CD8-positive, alpha-beta memory T cell (primary cell): ENCODE results near the gene DNAAF8. TPM values are rescaled to one million over a fixed set of nuclear protein-coding genes. Genes with fewer than 3 reads are reported as not detected.

ENCODE experiments used
- CTCF ChIA-PET: fragments of 350-600 bp; sonication (Branson Sonifier 250); formaldehyde crosslinking; loops from one replicate; lab custom pipeline; 2021; ENCODE audit warnings: antibody characterized with exemption; lab: Charles Lee
- POLR2A ChIA-PET: fragments of 350-600 bp; sonication (Branson Sonifier 250); formaldehyde crosslinking; loops from one replicate; lab custom pipeline; 2021; ENCODE audit warnings: antibody characterized with exemption; lab: Charles Lee
- DNase-seq, 5 donors: peaks; one replicate each; pipeline versions ENCODE4 v3.0.0 to v3.0.0-alpha.2; 2020 to 2022; ENCODE audit warnings: mixed read lengths in 1 of 5
- H3K27ac ChIP-seq: one replicate; pipeline ENCODE4 v1.7.0; 2013; ENCODE audit warnings: low read depth, mild to moderate bottlenecking, low read length, moderate library complexity
- H3K27me3 ChIP-seq: 2 replicates; pipeline ENCODE4 v1.7.0; 2013; ENCODE audit warnings: low read length, mild to moderate bottlenecking; ENCODE audit not compliant: insufficient read depth, poor library complexity, severe bottlenecking
- H3K36me3 ChIP-seq: 2 replicates; pipeline ENCODE4 v1.7.0; 2013; ENCODE audit warnings: mild to moderate bottlenecking, low read length, moderate library complexity; ENCODE audit not compliant: insufficient read depth
- H3K4me1 ChIP-seq: 2 replicates; pipeline ENCODE4 v1.7.0; 2013; ENCODE audit warnings: mild to moderate bottlenecking, low read length, moderate library complexity; ENCODE audit not compliant: insufficient read depth
- H3K4me3 ChIP-seq: 2 replicates; pipeline ENCODE4 v1.7.0; 2013; ENCODE audit warnings: mild to moderate bottlenecking, low read length
- H3K9me3 ChIP-seq: 2 replicates; pipeline ENCODE4 v1.7.0; 2013; ENCODE audit warnings: mild to moderate bottlenecking, low read length
- H3K27ac Mint-ChIP-seq, 8 donors: one replicate each; pipeline ENCODE4 v1.8.0; 2020 to 2021; ENCODE audit warnings: mixed read lengths in 8 of 8, mild to moderate bottlenecking in 6 of 8, inconsistent platforms in 3 of 8, moderate library complexity in 3 of 8
- H3K27me3 Mint-ChIP-seq, 2 donors: one replicate each; pipeline ENCODE4 v1.8.0; 2020 to 2021; ENCODE audit warnings: mixed read lengths in 2 of 2, mild to moderate bottlenecking in 1 of 2, moderate library complexity in 1 of 2
- H3K36me3 Mint-ChIP-seq, 3 donors: one replicate each; pipeline ENCODE4 v1.8.0; 2020 to 2021; ENCODE audit warnings: mixed read lengths in 3 of 3, inconsistent platforms in 1 of 3, mild to moderate bottlenecking in 1 of 3
- H3K4me1 Mint-ChIP-seq, 3 donors: one replicate each; pipeline ENCODE4 v1.8.0; 2020 to 2021; ENCODE audit warnings: mixed read lengths in 3 of 3, inconsistent platforms in 1 of 3, mild to moderate bottlenecking in 1 of 3
- H3K4me3 Mint-ChIP-seq, 7 donors: one replicate each; pipeline ENCODE4 v1.8.0; 2020 to 2021; ENCODE audit warnings: mixed read lengths in 7 of 7, mild to moderate bottlenecking in 6 of 7, moderate library complexity in 4 of 7, inconsistent platforms in 2 of 7
- H3K9me3 Mint-ChIP-seq, 5 donors: one replicate each; pipeline ENCODE4 v1.8.0; 2020 to 2022; ENCODE audit warnings: mixed read lengths in 5 of 5, mild to moderate bottlenecking in 3 of 5, moderate library complexity in 2 of 5, inconsistent platforms in 1 of 5
- polyA plus RNA-seq: library from polyadenylated mRNA; unstranded; fragments of 300-500 nt; fragmentation: Illumina TruSeq; gene quantifications from one replicate; pipeline ENCODE4 v1.2.3, GENCODE V29; 2021
- total RNA-seq, 2 experiments: library from RNA; stranded (reverse); gene quantifications; one replicate each; pipeline ENCODE4 v1.2.3, GENCODE V29; 2021

DNAAF8 gene
- total and polyA plus RNA-seq, 3 experiments from 2014 or later, result 0.15 to 0.35 (median 0.31) TPM

GRCh38 chr16:4701791-4702465, 32.4 kb upstream of the DNAAF8 start:
- ChIA-PET POLR2A (interaction anchor here (0.6 kb wide), 1 partner anchor 38 kb away, joined by 5 read pairs; no protein-coding TSS in a partner anchor), CTCF (no interaction called here)
- peaks cover 16% of the 10 kb centered on the region for H3K36me3 ChIP-seq
- Mint-ChIP-seq H3K9me3 (no peaks in the 10 kb centered on the region), H3K27me3 (no peaks in the 10 kb centered on the region), H3K4me3 (no peak overlapping the region), H3K36me3 (peaks cover 0 to 68% (median 13%) of the 10 kb centered on the region in 3 donors), H3K4me1 (peaks cover 0 to 14% (median 7%) of the 10 kb centered on the region in 3 donors), H3K27ac (peak overlapping the region in 2 of 8 donors; percentile 18 to 32)
- no peak overlapping the region for H3K27ac ChIP-seq
- H3K27me3 ChIP-seq, result no peaks in the 10 kb centered on the region
- H3K4me1 ChIP-seq, result peaks cover 4% of the 10 kb centered on the region
- no peaks in the 10 kb centered on the region for H3K9me3 ChIP-seq
- H3K4me3 ChIP-seq, result no peak overlapping the region
- DNase-seq, result peak in 1 of 5 donors; percentile 27

DNA sequence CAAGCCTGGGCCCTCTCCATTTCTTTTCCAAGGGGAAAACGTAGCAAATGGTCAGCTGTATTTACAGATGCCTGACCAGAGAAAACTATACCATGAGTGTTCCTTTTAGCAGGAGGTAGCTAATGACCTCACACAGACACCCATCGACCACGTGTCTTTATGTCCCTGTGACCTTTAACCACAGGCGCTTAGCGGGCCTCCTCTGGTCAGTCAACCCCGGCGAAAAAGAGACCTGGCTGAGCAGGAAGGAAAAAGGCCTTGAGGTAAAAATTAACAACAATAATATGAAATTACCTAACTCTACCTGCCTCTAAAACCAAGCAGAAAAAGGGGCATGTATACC, 31.9 kb upstream of the DNAAF8 start:
- ChIA-PET CTCF (no interaction called here), POLR2A (no interaction called here)
- Mint-ChIP-seq H3K4me1 (peaks cover 0 to 14% (median 7%) of the 10 kb centered on the region in 3 donors), H3K27ac (peak overlapping the region in 1 of 8 donors; percentile 18), H3K36me3 (peaks cover 0 to 67% (median 15%) of the 10 kb centered on the region in 3 donors), H3K9me3 (no peaks in the 10 kb centered on the region), H3K27me3 (no peaks in the 10 kb centered on the region), H3K4me3 (no peak overlapping the region)
- Histone ChIP-seq H3K4me1 (peaks cover 4% of the 10 kb centered on the region), H3K27me3 (no peaks in the 10 kb centered on the region), H3K27ac (no peak overlapping the region), H3K36me3 (peaks cover 16% of the 10 kb centered on the region), H3K9me3 (no peaks in the 10 kb centered on the region), H3K4me3 (no peak overlapping the region)
- DNase-seq, result no peak

DNA sequence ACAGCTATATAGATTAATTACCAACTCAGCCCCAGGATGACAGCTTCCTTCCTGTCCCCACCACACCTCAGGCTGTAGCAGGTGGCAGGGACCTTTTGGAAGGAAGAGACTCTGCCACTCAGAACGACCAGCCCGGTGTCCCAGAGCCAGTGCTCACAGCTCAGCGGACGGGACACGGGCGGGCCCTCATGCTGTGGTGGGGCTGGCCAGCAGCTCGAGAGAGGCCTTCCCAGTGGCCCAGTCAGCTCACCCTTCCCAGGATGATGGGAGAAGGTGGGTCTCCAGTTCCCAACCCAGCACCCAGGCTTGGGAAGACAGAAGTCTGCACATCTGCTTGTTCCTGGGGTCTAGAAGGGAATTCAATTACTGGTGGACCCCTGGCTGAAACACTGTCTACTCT, 30.4 kb upstream of the DNAAF8 start:
- ChIA-PET CTCF (interaction anchor here (0.7 to 1.4 kb wide), 2 partner anchors 9 to 85 kb away, joined by 3 read pairs; no protein-coding TSS in a partner anchor), POLR2A (no interaction called here)
- peaks cover 0 to 67% (median 15%) of the 10 kb centered on the region in 3 donors for H3K36me3 Mint-ChIP-seq
- Histone ChIP-seq H3K4me3 (no peak overlapping the region), H3K27ac (no peak overlapping the region), H3K9me3 (no peaks in the 10 kb centered on the region), H3K4me1 (peaks cover 4% of the 10 kb centered on the region), H3K27me3 (no peaks in the 10 kb centered on the region), H3K36me3 (peaks cover 15% of the 10 kb centered on the region)
- no peaks in the 10 kb centered on the region for H3K27me3 Mint-ChIP-seq
- H3K4me3 Mint-ChIP-seq, result no peak overlapping the region
- no peaks in the 10 kb centered on the region for H3K9me3 Mint-ChIP-seq
- DNase-seq, result peak in 1 of 5 donors; percentile 35
- peak overlapping the region in 1 of 8 donors; percentile 47 for H3K27ac Mint-ChIP-seq
- peaks cover 0 to 14% (median 7%) of the 10 kb centered on the region in 3 donors for H3K4me1 Mint-ChIP-seq

GRCh38 chr16:4704491-4704890, 29.8 kb upstream of the DNAAF8 start:
- peaks cover 0 to 63% (median 14%) of the 10 kb centered on the region in 3 donors for H3K36me3 Mint-ChIP-seq
- no peaks in the 10 kb centered on the region for H3K9me3 Mint-ChIP-seq
- H3K27ac ChIP-seq, result no peak overlapping the region
- no peaks in the 10 kb centered on the region for H3K27me3 ChIP-seq
- ChIA-PET POLR2A (no interaction called here), CTCF (interaction anchor here (1.4 kb wide), 1 partner anchor 10 kb away, joined by 3 read pairs; no protein-coding TSS in a partner anchor)
- no peak overlapping the region for H3K27ac Mint-ChIP-seq
- H3K9me3 ChIP-seq, result no peaks in the 10 kb centered on the region
- H3K4me1 ChIP-seq, result peaks cover 4% of the 10 kb centered on the region
- peaks cover 9% of the 10 kb centered on the region for H3K36me3 ChIP-seq
- H3K27me3 Mint-ChIP-seq, result no peaks in the 10 kb centered on the region
- H3K4me1 Mint-ChIP-seq, result peaks cover 0 to 14% (median 6%) of the 10 kb centered on the region in 3 donors
- no peak overlapping the region for H3K4me3 Mint-ChIP-seq
- no peak for DNase-seq
- H3K4me3 ChIP-seq, result no peak overlapping the region

GRCh38 chr16:4704913-4705312, 29.4 kb upstream of the DNAAF8 start:
- Mint-ChIP-seq H3K27ac (peak overlapping the region in 1 of 8 donors; percentile 67), H3K9me3 (no peaks in the 10 kb centered on the region), H3K4me3 (no peak overlapping the region), H3K4me1 (peaks cover 0 to 10% (median 2%) of the 10 kb centered on the region in 3 donors), H3K27me3 (no peaks in the 10 kb centered on the region), H3K36me3 (peaks cover 0 to 63% (median 12%) of the 10 kb centered on the region in 3 donors)
- ChIA-PET POLR2A (no interaction called here), CTCF (no interaction called here)
- Histone ChIP-seq H3K9me3 (no peaks in the 10 kb centered on the region), H3K27ac (no peak overlapping the region), H3K27me3 (no peaks in the 10 kb centered on the region), H3K36me3 (peaks cover 6% of the 10 kb centered on the region), H3K4me3 (no peak overlapping the region), H3K4me1 (peaks cover 4% of the 10 kb centered on the region)
- peak in 1 of 5 donors; percentile 15 for DNase-seq

- Mint-ChIP-seq H3K36me3 (peaks cover 0 to 59% (median 15%) of the 10 kb centered on the region in 3 donors), H3K9me3 (no peaks in the 10 kb centered on the region), H3K27me3 (no peaks in the 10 kb centered on the region), H3K4me1 (no peaks in the 10 kb centered on the region), H3K27ac (peak overlapping the region in 2 of 8 donors; percentile 7 to 72), H3K4me3 (no peak overlapping the region)
- no peaks in the 10 kb centered on the region for H3K27me3 ChIP-seq
- H3K36me3 ChIP-seq, result peaks cover 12% of the 10 kb centered on the region
- POLR2A ChIA-PET, result interaction anchor here (0.7 kb wide), 1 partner anchor 46 kb away, joined by 17 read pairs; no protein-coding TSS in a partner anchor
- no peak for DNase-seq
- H3K4me1 ChIP-seq, result no peaks in the 10 kb centered on the region
- CTCF ChIA-PET, result interaction anchor here (1.2 kb wide), 1 partner anchor 11 kb away, joined by 4 read pairs; no protein-coding TSS in a partner anchor
- H3K9me3 ChIP-seq, result no peaks in the 10 kb centered on the region
- no peak overlapping the region for H3K27ac ChIP-seq
- no peak overlapping the region for H3K4me3 ChIP-seq
These were observed 27.5 kb upstream of the DNAAF8 start for GRCh38 chr16:4706871-4707270.

GRCh38 chr16:4709481-4709880, 24.9 kb upstream of the DNAAF8 start:
- H3K36me3 ChIP-seq, result peaks cover 9% of the 10 kb centered on the region
- H3K27ac ChIP-seq, result no peak overlapping the region
- Mint-ChIP-seq H3K9me3 (no peaks in the 10 kb centered on the region), H3K27me3 (no peaks in the 10 kb centered on the region), H3K36me3 (peaks cover 0 to 63% (median 19%) of the 10 kb centered on the region in 3 donors), H3K27ac (no peak overlapping the region), H3K4me1 (no peaks in the 10 kb centered on the region), H3K4me3 (no peak overlapping the region)
- DNase-seq, result no peak
- H3K4me1 ChIP-seq, result no peaks in the 10 kb centered on the region
- no peaks in the 10 kb centered on the region for H3K9me3 ChIP-seq
- no peaks in the 10 kb centered on the region for H3K27me3 ChIP-seq
- CTCF ChIA-PET, result interaction anchor here (1.2 to 1.4 kb wide), 2 partner anchors 11 to 25 kb away, joined by 3 to 4 read pairs; partner anchors contain the start of genes ANKS3 and DNAAF8
- H3K4me3 ChIP-seq, result no peak overlapping the region
- POLR2A ChIA-PET, result interaction anchor here (0.7 kb wide), 1 partner anchor 142 kb away, joined by 6 read pairs; no protein-coding TSS in a partner anchor
